Esophagus (tissue), 2 donors: ENCODE data around the gene WDR64. TPM values are rescaled to one million over a fixed set of nuclear protein-coding genes. Genes with fewer than 3 reads are reported as not detected.

Experiments used
- H3K27ac ChIP-seq, 2 donors: one replicate each; pipeline ENCODE4 v1.5.1; 2013; ENCODE audit warnings: low read depth in 2 of 2, mild to moderate bottlenecking in 2 of 2, inconsistent platforms in 1 of 2, low read length in 1 of 2, moderate library complexity in 1 of 2
- H3K27me3 ChIP-seq, 2 donors: one replicate each; pipeline ENCODE4 v1.6.1; 2013; ENCODE audit warnings: low read length in 2 of 2, control low read depth in 1 of 2, mild to moderate bottlenecking in 1 of 2; ENCODE audit not compliant: insufficient read depth in 2 of 2, control insufficient read depth in 1 of 2
- H3K36me3 ChIP-seq, 2 donors: one replicate each; pipeline ENCODE4 v1.6.1; 2013; ENCODE audit warnings: low read length in 1 of 2; ENCODE audit not compliant: control insufficient read depth in 2 of 2, insufficient read depth in 2 of 2
- H3K4me1 ChIP-seq, 2 donors: one replicate each; pipeline ENCODE4 v1.6.1; 2013; ENCODE audit warnings: low read length in 1 of 2; ENCODE audit not compliant: control insufficient read depth in 2 of 2, insufficient read depth in 2 of 2
- H3K4me3 ChIP-seq, 2 donors: one replicate each; pipeline ENCODE4 v1.5.1; 2013; ENCODE audit warnings: low read length in 2 of 2, mild to moderate bottlenecking in 2 of 2, low read depth in 1 of 2, moderate library complexity in 1 of 2
- H3K9me3 ChIP-seq, 2 donors: one replicate each; pipeline ENCODE4 v1.6.1; 2013; ENCODE audit warnings: mild to moderate bottlenecking in 2 of 2, low read depth in 1 of 2, low read length in 1 of 2, moderate library complexity in 1 of 2; ENCODE audit not compliant: control insufficient read depth in 2 of 2, insufficient read depth in 1 of 2
- WGBS, 2 donors: extraction: QIAGEN DNeasy Blood & Tissue Kit; methylation state at CpG; one replicate each; pipeline ENCODE4 v1.1.7; 2013; 5-methylcytosine and 5-hydroxymethylcytosine counted together
- polyA plus RNA-seq, 2 donors: library from polyadenylated mRNA; stranded (reverse); fragments of 200-250 nt; gene quantifications; one replicate each; pipeline ENCODE4 v1.2.3, GENCODE V29; 2013
- donor health status: healthy with polysubstance abuse.
- donor health status: Bipolar disorder and iron deficiency.

The WDR64 gene
- polyA plus RNA-seq = not detected

- H3K27ac ChIP-seq = no peak within 1 kb of the TSS
- H3K4me3 ChIP-seq = no peak within 1 kb of the TSS
- no peaks in the 10 kb centered on the region for H3K36me3 ChIP-seq
- WGBS, 2 donors = 86 to 90% methylated on average over 4 of the region's 4 CpGs
- no peaks in the 10 kb centered on the region for H3K9me3 ChIP-seq
- H3K4me1 ChIP-seq = no peaks in the 10 kb centered on the region
- no peaks in the 10 kb centered on the region for H3K27me3 ChIP-seq
Measured at GRCh38 chr1:241652012-241652411, at the start of gene WDR64. WDR64 (plus strand) TSS chr1:241652281; CDS start chr1:241652485, 204 bp downstream.

GRCh38 chr1:241603731-241604245 lies 48.3 kb upstream of the WDR64 start:
- no peak overlapping the region for H3K27ac ChIP-seq
- H3K4me1 ChIP-seq = no peaks in the 10 kb centered on the region
- H3K4me3 ChIP-seq = no peak overlapping the region
- no peaks in the 10 kb centered on the region for H3K27me3 ChIP-seq
- H3K9me3 ChIP-seq = no peaks in the 10 kb centered on the region
- WGBS, 2 donors = 65 to 79% methylated on average over 3 of the region's 3 CpGs
- peaks cover 0 to 4% of the 10 kb centered on the region in 2 donors for H3K36me3 ChIP-seq

GRCh38 chr1:241605146-241605805 lies 46.8 kb upstream of the WDR64 start:
- Histone ChIP-seq H3K4me1 (no peaks in the 10 kb centered on the region), H3K36me3 (peaks cover 0 to 4% of the 10 kb centered on the region in 2 donors), H3K4me3 (no peak overlapping the region), H3K9me3 (no peaks in the 10 kb centered on the region), H3K27ac (no peak overlapping the region), H3K27me3 (no peaks in the 10 kb centered on the region)
- WGBS, 2 donors = 81 to 83% methylated on average over 9 of the region's 9 CpGs

GRCh38 chr1:241606544-241606943 lies 45.5 kb upstream of the WDR64 start:
- Histone ChIP-seq H3K27ac (no peak overlapping the region), H3K4me1 (no peaks in the 10 kb centered on the region), H3K27me3 (no peaks in the 10 kb centered on the region), H3K36me3 (peaks cover 0 to 4% of the 10 kb centered on the region in 2 donors), H3K9me3 (no peaks in the 10 kb centered on the region), H3K4me3 (no peak overlapping the region)
- 55 to 62% methylated on average over 5 of the region's 5 CpGs for WGBS, 2 donors

GRCh38 chr1:241607497-241607896 lies 44.6 kb upstream of the WDR64 start:
- Histone ChIP-seq H3K4me3 (no peak overlapping the region), H3K36me3 (peaks cover 0 to 4% of the 10 kb centered on the region in 2 donors), H3K27ac (no peak overlapping the region), H3K27me3 (no peaks in the 10 kb centered on the region), H3K9me3 (no peaks in the 10 kb centered on the region), H3K4me1 (no peaks in the 10 kb centered on the region)

GRCh38 chr1:241608379-241609033 lies 43.6 kb upstream of the WDR64 start:
- Histone ChIP-seq H3K27me3 (no peaks in the 10 kb centered on the region), H3K9me3 (no peaks in the 10 kb centered on the region), H3K4me1 (no peaks in the 10 kb centered on the region), H3K4me3 (no peak overlapping the region), H3K27ac (no peak overlapping the region), H3K36me3 (peaks cover 0 to 4% of the 10 kb centered on the region in 2 donors)
- 30 to 39% methylated on average over 3 of the region's 3 CpGs for WGBS, 2 donors

GRCh38 chr1:241610056-241610815 lies 41.8 kb upstream of the WDR64 start:
- Histone ChIP-seq H3K27ac (no peak overlapping the region), H3K4me1 (no peaks in the 10 kb centered on the region), H3K27me3 (no peaks in the 10 kb centered on the region), H3K9me3 (no peaks in the 10 kb centered on the region), H3K4me3 (no peak overlapping the region), H3K36me3 (no peaks in the 10 kb centered on the region)
- 30 to 33% methylated on average over 8 of the region's 8 CpGs for WGBS, 2 donors

GRCh38 chr1:241611063-241611462 lies 41.0 kb upstream of the WDR64 start:
- H3K27me3 ChIP-seq = no peaks in the 10 kb centered on the region
- H3K27ac ChIP-seq = no peak overlapping the region
- H3K36me3 ChIP-seq = no peaks in the 10 kb centered on the region
- no peaks in the 10 kb centered on the region for H3K9me3 ChIP-seq
- no peaks in the 10 kb centered on the region for H3K4me1 ChIP-seq
- no peak overlapping the region for H3K4me3 ChIP-seq
- WGBS, 2 donors = 7 to 12% methylated on average over 3 of the region's 3 CpGs

- 87% methylated on average over 1 of the region's 1 CpG for WGBS, 2 donors
- Histone ChIP-seq H3K4me1 (no peaks in the 10 kb centered on the region), H3K27me3 (no peaks in the 10 kb centered on the region), H3K4me3 (no peak overlapping the region), H3K27ac (no peak overlapping the region), H3K36me3 (no peaks in the 10 kb centered on the region), H3K9me3 (no peaks in the 10 kb centered on the region)
Measured at GRCh38 chr1:241611736-241612135, 40.3 kb upstream of the WDR64 start.
